ENCODE results near the gene OXSR1.
A peak's percentile ranks its signal among the peaks of the same experiment; 100 is the strongest.
"Not testable (repeated sequence)": the region's sequence is repeated elsewhere in the genome, so short reads cannot be mapped to it uniquely, and the experiment has no call there.

The OXSR1 gene

GRCh38 chr3:38168151-38169026 is 3.1 kb downstream of the OXSR1 start:
- peak; percentile 34 for DNase-seq (ENCODE audit: low spot score)

GRCh38 chr3:38169027-38169317 is 3.6 kb downstream of the OXSR1 start:
- DNase-seq (ENCODE audit: low spot score) = no peak

DNA sequence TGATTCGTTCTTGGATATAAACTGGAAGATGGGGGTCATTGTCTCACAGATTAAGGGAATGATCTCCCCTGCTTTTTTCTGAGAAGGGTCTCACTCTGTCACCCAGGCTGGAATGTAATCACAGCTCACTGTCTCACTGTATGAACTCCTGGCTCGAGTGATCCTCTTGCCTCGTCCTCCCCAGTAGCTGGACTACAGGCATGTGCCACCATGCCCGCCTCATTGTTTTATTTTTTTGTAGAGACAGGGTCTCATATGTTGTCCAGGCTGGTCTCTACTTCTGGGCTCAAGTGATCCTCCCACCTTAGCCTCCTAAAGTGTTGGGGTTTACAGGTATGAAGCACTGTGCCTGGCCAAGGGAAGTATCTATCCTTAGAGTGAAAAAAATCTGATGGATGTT is 5.4 kb downstream of the OXSR1 start:
- DNase-seq (ENCODE audit: low spot score) = no peak

GRCh38 chr3:38171622-38172021 is 6.3 kb downstream of the OXSR1 start:
- DNase-seq (ENCODE audit: low spot score) = no peak

DNA sequence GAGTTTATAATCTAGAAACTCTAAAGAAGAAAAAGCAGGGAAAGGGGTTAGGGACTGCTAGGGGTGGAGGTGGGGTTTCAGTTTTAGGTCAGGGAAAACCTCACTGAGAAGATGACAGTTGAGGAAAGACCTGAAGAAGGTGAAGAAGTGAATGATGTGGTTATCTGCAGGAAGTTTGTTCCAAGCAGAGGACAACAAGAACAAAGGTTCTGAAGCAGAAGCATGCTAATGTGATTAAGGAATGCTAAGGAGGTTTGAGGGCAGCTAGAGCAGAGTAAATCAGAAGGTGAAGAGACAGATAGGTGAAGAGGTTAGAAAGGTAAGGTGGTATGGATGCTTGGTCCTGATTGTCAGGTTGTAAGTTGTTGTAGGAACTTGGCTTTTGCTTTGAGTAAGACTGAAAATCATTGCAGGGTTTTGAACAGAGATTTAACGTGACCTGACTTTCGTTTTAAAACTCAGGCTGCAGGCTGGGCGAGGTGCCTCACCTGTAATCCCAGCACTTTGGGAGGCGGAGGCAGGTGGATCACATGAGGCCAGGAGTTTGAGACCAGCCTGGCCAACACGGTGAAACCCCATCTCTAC is 8.6 kb downstream of the OXSR1 start:
- no peak for DNase-seq (ENCODE audit: low spot score)

DNA sequence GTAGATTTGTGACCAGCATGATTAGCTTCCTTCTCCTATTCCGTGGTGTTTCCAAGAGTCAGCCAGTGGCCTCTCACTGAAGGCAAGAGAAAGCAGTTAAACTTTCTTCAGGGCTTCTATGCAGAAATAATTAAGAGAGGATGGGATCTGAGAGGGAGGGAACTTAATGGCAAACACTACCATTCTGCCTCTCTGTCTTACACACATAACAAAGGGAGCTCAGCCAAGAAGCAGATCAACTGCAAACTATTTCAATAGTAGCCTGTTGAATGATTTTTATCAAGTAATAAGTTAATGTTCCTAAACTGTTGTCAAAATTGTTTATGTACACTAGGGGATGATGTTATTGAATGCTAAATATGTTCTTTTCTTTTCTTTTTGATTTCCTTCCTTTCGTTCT is 11.8 kb downstream of the OXSR1 start:
- no peak for DNase-seq (ENCODE audit: low spot score)

DNA sequence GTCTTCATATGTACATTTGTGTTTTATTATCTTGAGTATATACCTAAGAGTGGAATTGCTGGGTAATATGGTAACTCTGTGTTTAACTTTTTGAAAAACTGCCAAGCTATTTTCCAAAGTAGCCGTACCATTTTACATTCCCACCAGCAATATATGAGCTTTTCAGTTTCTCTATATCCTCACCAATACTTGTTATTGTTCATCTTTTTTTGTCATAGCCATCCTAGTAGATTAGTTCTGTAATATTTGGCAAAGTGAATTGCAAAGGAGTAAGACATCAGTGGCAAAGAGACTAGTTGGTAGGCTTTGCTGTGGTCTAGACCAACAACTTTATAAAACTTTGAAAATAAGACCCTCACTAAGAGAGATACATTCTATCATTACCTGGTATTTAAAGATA is 21.4 kb downstream of the OXSR1 start:
- no peak for DNase-seq (ENCODE audit: low spot score)

DNA sequence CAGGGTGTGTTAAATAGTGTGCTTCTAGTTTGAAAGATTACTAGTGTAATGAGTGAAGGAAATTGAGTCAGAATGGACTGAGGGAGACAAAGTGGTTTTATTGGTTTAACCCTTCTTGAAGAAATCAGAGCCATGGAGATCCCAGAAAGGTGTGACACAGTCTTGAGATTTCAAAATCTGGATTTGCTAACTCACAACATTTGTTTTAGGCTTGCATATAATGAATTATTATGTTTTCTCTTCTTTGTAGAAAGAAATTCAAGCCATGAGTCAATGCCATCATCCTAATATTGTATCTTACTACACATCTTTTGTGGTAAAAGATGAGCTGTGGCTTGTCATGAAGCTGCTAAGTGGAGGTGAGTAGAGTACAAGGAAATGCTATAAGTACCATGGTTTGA is 25.1 kb downstream of the OXSR1 start:
- DNase-seq (ENCODE audit: low spot score) = no peak

DNA sequence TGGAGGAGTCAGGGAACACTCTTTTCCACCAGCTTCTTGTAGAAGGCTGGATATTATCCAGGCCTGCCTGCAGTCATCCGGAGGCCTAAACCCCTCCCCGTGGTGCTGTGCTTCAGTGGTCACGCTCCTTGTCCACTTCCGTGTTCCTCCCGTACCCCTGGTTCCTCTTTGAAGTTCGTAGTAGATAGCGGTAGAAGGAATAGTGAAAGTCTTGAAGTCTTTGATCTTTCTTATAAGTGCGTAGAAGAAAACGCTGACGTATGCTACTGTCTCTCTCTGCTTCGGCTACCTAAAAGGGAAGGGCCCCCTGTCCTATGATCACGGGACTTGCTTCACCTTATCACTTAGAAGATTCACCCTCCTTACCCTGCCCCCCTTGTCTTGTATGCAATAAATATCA is 37.6 kb downstream of the OXSR1 start:
- DNase-seq (ENCODE audit: low spot score) = not testable (repeated sequence)

DNA sequence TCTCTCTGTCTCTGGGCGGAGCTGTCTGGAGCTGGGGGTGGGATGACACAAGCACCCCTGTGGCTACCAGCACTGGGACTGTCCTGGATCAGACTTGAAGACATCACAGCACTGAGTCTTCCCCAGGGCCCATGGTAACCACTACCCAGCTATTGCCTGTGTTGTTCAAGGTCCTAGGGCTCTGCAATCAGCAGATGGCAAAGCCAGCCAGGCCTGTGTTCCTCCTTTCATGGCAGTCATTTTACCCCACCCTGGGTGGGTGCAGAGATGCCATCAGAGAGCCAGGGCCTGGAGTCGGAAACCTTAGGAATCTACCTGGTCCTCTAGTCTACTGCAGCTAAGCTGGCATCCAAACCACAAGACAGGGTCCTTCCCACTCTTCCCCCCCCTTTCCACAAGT is 38.4 kb downstream of the OXSR1 start:
- DNase-seq (ENCODE audit: low spot score) = no peak

GRCh38 chr3:38204599-38205471 is 39.5 kb downstream of the OXSR1 start:
- DNase-seq (ENCODE audit: low spot score) = no peak

DNA sequence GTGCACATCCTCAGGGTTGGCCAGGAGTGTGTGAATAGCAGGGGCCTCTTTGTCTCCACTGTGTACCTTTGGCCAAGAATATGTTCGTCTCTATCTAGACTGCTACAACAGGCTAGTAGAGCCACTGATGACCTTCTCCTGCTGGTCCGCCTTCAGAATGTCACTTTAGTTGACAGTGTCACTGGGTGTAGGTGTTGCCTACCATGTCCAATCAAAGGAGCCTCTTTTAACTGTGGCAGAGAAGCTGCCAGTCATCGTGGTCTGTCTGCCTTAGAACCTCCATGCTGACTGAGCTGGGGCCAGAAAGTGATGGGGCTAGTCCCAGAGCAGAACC is 40.1 kb downstream of the OXSR1 start:
- no peak for DNase-seq (ENCODE audit: low spot score)

GRCh38 chr3:38207254-38208003 is 42.1 kb downstream of the OXSR1 start:
- no peak for DNase-seq (ENCODE audit: low spot score)

DNA sequence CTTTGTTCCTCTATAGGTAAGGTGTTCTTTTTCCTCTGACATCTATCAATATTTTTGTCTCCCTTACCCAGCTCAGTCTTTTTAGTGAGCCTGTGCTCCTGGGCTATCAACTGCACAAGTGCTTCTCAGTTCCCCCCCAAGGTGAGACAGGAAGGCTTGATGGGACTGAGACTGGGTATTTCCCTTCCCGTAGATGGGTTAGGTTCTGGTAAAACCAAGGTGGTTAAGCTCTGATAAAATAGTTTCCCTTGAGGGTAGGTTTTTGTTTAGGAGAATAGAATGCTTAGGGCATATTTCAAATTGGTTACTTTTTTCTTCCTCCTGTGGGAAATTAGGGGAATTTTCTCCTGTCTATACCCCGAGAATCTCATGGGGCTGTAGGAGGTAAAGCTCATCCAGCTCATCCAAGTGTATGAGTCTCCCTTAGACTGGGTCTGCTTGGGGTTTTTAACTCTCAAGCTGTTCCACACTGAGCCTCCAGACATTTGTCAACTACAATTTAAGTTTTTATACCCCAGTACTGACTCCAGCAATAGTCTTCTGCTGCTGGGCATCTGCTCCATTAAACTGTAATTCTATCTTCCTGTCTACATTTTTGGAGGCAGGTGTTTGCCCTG is 44.9 kb downstream of the OXSR1 start:
- no peak for DNase-seq (ENCODE audit: low spot score)

DNA sequence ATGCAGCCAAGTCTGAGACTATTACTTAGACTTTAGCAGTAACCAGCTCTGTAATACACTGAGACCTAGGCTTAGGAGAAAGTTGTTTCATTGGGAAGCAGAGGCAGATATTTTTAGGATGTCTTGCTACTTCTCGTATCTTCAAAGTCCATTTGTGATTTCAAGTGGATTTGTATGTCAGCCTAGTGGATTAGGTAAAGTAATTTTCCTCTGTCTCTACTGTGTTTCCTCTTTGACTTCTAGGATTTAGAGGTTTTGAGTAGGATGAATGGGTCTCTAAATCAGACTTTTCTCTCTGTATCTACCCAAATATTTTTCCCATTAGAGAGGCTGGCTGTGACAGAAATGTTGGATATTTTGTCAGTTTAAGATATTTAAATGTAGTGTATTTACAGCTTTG is 46.8 kb downstream of the OXSR1 start:
- no peak for DNase-seq (ENCODE audit: low spot score)

DNA sequence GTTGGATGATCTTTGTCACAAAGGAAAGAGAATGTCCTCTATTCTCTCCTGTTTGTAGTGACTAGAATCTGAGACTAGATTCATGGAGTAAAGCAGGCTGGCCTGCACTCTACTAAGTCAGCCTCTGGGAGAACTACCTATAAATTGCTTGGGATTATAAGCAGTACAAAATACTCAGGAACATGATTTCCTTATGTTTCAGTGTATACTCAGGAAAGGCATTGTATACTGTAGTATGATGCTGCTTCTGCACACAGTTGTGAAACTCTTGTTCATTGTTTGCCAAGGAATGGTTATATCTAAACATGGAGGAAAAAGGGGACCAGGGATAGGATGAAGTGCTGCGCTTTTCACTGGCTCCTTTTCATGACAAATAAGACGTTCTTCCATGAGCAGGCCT is 49.2 kb downstream of the OXSR1 start:
- no peak for DNase-seq (ENCODE audit: low spot score)

- DNase-seq (ENCODE audit: low spot score) = no peak
Measured at GRCh38 chr3:38219609-38220197, 54.4 kb downstream of the OXSR1 start.

GRCh38 chr3:38221005-38221404 is 55.7 kb downstream of the OXSR1 start:
- DNase-seq (ENCODE audit: low spot score) = no peak

DNA sequence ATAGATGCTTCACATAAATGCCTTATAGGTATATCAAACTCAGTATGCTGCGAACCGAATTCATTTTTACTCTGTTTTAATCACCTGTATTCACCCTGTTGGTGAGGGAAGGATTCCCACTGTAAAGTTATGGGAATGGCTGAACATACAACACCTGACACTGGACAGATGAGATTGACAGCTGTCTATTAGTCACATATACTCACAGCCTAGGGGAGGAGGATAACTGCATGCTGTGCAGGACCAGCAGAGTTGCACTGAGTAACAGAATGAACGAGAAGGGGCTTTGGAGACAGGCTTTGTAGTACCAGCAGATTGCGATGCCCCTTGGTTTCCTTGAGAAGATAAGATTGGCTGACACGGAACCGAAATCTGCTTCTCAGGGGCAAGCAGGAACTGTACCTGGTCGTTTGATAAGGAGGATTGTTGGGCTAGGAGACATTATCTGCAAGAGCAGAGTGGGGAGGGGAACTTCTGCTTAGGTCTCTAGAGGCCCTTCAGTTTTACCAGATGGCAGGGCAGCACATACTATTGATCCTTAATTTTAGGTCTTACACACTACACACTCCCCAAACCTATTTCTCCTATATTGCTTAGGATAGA is 56.8 kb downstream of the OXSR1 start:
- DNase-seq (ENCODE audit: low spot score) = no peak

GRCh38 chr3:38224357-38224756 is 59.0 kb downstream of the OXSR1 start:
- no peak for DNase-seq (ENCODE audit: low spot score)

DNA sequence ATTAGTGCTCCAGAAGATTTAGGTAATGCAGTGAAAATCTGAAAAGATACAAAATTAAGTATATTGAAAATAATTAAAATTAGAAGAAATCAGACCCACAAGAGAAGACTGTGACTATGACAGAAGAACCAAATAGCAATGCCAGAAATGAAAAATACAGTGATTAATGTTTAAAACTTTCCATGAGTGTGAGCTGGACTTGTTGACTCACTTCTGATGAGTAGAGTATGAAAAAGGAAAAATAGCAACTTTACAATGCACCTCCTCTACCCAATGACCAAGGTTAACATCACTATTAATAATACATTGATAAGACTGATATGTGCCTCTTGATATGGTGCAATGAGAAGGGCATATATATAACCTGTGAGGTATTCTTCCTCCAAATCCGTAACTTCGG is 60.9 kb downstream of the OXSR1 start:
- DNase-seq (ENCODE audit: low spot score) = no peak
